Right ventricle myocardium inferior (tissue), 1 donor: ENCODE measurements around the gene LRRC52. TPM values are rescaled to one million over a fixed set of nuclear protein-coding genes. Genes with fewer than 3 reads are reported as not detected.

Source experiments
- ATAC-seq: fragments of 200-7000 bp; cut with Tn5 transposase; one replicate; pipeline ENCODE4 v1.9.1; 2020; ENCODE audit warnings: mild to moderate bottlenecking, moderate library complexity
- DNase-seq: peaks from one replicate; pipeline ENCODE4 v3.0.0; 2021; ENCODE audit errors: missing footprints
- intact Hi-C: fragments of 100-400 bp; cut with DNase I; formaldehyde crosslinking; loops from one replicate; pipeline ENCODE4 v1.11.0; 2022
- long read RNA-seq: library from polyadenylated mRNA; unstranded; transcript quantifications from one replicate; pipeline ENCODE4 v2.0.0, GENCODE V29; 2021
- total RNA-seq: library from RNA; stranded (reverse); fragmentation: NEBNext Ultra II Directional; extraction: Animal tissue kit (Norgen Biotek cat#: 25700); gene quantifications from one replicate; pipeline ENCODE4 v1.2.1, GENCODE V29; 2021
- donor health status: DM: no; HTN: yes; CAD: no; lungs with severe emphysema.

LRRC52 gene
- 0.30 TPM for total RNA-seq
- long read RNA-seq, result 0 reads

GRCh38 chr1:165543532-165544438, at the start of gene LRRC52:
LRRC52 (plus strand) TSS chr1:165544000; CDS start chr1:165544297, 297 bp downstream.
- DNase-seq (peak; percentile 82), ATAC-seq (peak; percentile 80)
- intact Hi-C loops, result loop anchor here (5.0 kb wide), 2 partner anchors 91 to 126 kb away; no protein-coding TSS in a partner anchor

- ATAC-seq (no peak), DNase-seq (no peak)
- intact Hi-C loops, result loop anchor here (5.0 kb wide), 1 partner anchor 32 kb away; no protein-coding TSS in a partner anchor
These were observed 48.6 kb upstream of the LRRC52 start for GRCh38 chr1:165494949-165495857.

GRCh38 chr1:165495858-165496205, 48.0 kb upstream of the LRRC52 start:
- ATAC-seq, result no peak
- no peak for DNase-seq
- intact Hi-C loops, result no loop called here

- DNase-seq, result no peak
- intact Hi-C loops, result no loop called here
- ATAC-seq, result peak; percentile 38
These were observed 47.3 kb upstream of the LRRC52 start for GRCh38 chr1:165496501-165496900.

- no peak for DNase-seq
- peak; percentile 14 for ATAC-seq
- intact Hi-C loops, result no loop called here
These were observed 46.5 kb upstream of the LRRC52 start for GRCh38 chr1:165497069-165498013.

GRCh38 chr1:165501330-165501969, 42.4 kb upstream of the LRRC52 start:
- intact Hi-C loops, result no loop called here
- ATAC-seq, result peak; percentile 41

GRCh38 chr1:165501970-165502348, 41.8 kb upstream of the LRRC52 start:
- intact Hi-C loops, result no loop called here
- DNase-seq (no peak), ATAC-seq (peak; percentile 54)

More at GRCh38 chr1:165501330-165501969, 42.4 kb upstream of the LRRC52 start:
- no peak for DNase-seq

- intact Hi-C loops, result no loop called here
These were observed 36.2 kb upstream of the LRRC52 start for GRCh38 chr1:165507570-165507969.

GRCh38 chr1:165508291-165508690, 35.5 kb upstream of the LRRC52 start:
- intact Hi-C loops, result no loop called here
- ATAC-seq (no peak), DNase-seq (no peak)

More at GRCh38 chr1:165507570-165507969, 36.2 kb upstream of the LRRC52 start:
- no peak for DNase-seq
- no peak for ATAC-seq

GRCh38 chr1:165512816-165513215, 31.0 kb upstream of the LRRC52 start:
- DNase-seq (no peak), ATAC-seq (no peak)
- intact Hi-C loops, result no loop called here

- no peak for DNase-seq
- intact Hi-C loops, result no loop called here
- no peak for ATAC-seq
These were observed 27.3 kb upstream of the LRRC52 start for GRCh38 chr1:165516469-165516868.

GRCh38 chr1:165520646-165521045, 23.2 kb upstream of the LRRC52 start:
- ATAC-seq (no peak), DNase-seq (no peak)
- intact Hi-C loops, result no loop called here

GRCh38 chr1:165524639-165525285, 19.0 kb upstream of the LRRC52 start:
- no peak for ATAC-seq
- intact Hi-C loops, result loop anchor here (5.0 kb wide), 1 partner anchor 32 kb away; no protein-coding TSS in a partner anchor
- no peak for DNase-seq

- ATAC-seq (no peak), DNase-seq (no peak)
- intact Hi-C loops, result loop anchor here (5.0 kb wide), 1 partner anchor 33 kb away; no protein-coding TSS in a partner anchor
These were observed 18.1 kb upstream of the LRRC52 start for GRCh38 chr1:165525708-165526107.

GRCh38 chr1:165527251-165528007, 16.4 kb upstream of the LRRC52 start:
- intact Hi-C loops, result loop anchor here (5.0 kb wide), 1 partner anchor 35 kb away; no protein-coding TSS in a partner anchor
- DNase-seq (no peak), ATAC-seq (no peak)

GRCh38 chr1:165531021-165531420, 12.8 kb upstream of the LRRC52 start:
- peak; percentile 82 for ATAC-seq
- no peak for DNase-seq
- intact Hi-C loops, result no loop called here

- DNase-seq, result no peak
- intact Hi-C loops, result no loop called here
- ATAC-seq, result no peak
These were observed 11.7 kb upstream of the LRRC52 start for GRCh38 chr1:165532053-165532452.
